Aortic smooth muscle cell (primary cell): Measurements from ENCODE around the gene MFF. TPM values are rescaled to one million over a fixed set of nuclear protein-coding genes. Genes with fewer than 3 reads are reported as not detected.

Source experiments
- total RNA-seq: library from RNA; depleted of rRNA; stranded (reverse); fragments of >200 nt; gene quantifications from 2 replicates; pipeline ENCODE4 v1.2.3, GENCODE V29; 2014

The MFF gene, protein sequence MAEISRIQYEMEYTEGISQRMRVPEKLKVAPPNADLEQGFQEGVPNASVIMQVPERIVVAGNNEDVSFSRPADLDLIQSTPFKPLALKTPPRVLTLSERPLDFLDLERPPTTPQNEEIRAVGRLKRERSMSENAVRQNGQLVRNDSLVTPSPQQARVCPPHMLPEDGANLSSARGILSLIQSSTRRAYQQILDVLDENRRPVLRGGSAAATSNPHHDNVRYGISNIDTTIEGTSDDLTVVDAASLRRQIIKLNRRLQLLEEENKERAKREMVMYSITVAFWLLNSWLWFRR
- total RNA-seq, result 71.2 and 81.9 TPM in 2 replicates

DNA sequence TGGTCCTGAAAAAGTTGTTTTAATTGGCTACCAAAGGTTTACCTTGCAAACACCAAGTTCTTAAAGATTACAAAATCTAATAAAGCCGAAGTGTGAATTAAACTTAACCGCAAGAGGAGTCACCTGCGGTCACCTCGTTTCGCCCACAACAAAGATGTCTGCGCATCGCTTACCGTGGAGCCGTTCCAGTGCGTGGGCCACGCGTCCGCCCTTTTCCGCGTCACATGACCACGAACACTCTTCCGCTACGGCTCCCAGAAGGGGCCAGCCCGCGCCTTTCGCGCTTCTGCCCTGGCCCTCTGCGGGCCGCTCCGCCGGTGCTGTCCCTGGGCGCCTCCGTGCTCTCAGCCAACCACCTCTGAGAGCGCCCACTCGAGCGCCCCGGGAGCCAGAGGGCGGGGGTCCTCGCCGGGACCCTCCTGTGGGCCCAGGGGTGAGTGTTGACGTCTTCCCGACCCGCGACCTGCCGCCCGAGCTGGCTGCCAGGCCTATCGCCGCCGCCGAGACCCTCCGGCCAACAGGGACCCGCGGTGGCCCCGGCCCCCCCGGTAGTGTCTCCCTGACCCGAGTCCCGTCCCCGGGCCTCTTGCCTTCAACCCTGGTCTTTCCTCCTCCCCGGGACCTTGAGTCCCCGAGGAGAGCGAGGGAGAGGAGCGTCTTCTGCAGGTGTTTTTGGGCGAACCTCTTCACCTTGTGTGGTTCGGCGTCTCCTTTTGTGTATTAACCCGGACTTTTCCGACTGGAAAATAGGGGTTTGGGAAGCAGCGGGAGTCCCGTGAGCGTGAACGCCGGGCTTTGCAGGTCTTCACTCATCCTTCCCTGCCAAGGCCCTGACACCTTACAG, at the start of gene MFF:
TSS of gene MFF (plus strand) at position 257 of the 844 bp plus-strand sequence. CDS start 5,415 bp downstream, outside the sequence.

DNA sequence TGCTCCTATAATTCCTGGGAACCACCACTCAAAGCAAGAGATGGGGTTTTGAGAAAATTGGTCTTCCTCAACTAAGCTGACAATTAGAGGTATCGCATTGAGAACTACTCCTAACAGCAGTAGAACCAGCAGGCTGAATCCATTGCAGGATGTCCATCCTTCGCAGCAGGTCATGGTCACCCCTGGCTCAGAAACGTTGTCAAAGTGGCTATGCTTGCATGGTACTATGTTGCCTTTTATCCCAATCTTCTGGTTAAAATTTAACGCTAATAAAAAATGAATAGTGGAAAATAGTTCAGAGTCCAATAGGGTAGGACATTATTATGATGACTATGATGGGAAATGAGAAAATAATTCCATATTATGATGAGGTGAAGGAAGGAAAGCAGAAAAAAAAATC, 54.0 kb downstream of the MFF start, which contains the start of gene TM4SF20:
TSS of gene TM4SF20 (minus strand) at position 212 of the 400 bp plus-strand sequence. CDS start at position 174, 38 bp downstream.

DNA sequence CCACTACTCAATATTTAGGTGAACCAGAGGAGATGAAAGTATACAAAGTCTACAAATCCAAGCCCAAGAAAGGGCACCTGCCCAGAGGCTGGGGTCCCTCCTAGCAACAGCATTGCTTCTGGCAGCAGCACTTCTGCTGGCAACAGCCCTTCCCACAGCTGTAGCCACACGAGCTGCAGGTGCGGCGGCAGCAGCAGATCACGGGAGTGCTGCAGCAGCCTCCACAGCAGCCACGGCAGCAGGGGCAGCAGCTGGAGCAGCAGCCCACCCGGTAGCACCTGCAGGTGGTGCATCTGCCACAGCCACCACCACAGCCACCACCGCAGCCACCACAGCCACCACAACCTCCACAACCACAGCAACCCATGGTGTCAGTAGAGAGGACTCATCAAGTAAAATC, 62.5 kb downstream of the MFF start, which contains the start of gene SCYGR1:
TSS of gene SCYGR1 (minus strand) at position 367 of the 400 bp plus-strand sequence. CDS start at position 367, 0 bp downstream.

Other genes with a start within 250 kb of the MFF start
- gene COL4A4, start 161.0 kb upstream of the MFF start, total RNA-seq, result 22.1 and 33.4 TPM in 2 replicates
- gene COL4A3, start 160.6 kb upstream of the MFF start, total RNA-seq, result 16.2 and 23.5 TPM in 2 replicates
- gene TM4SF20, start 54.1 kb downstream of the MFF start, total RNA-seq, result not detected in 2 replicates
- not detected in 2 replicates for gene SCYGR1, start 62.7 kb downstream of the MFF start, total RNA-seq
- 43.7 and 53.1 TPM in 2 replicates for gene AGFG1, start 146.9 kb downstream of the MFF start, total RNA-seq